HCT116 (cell line): Measurements from ENCODE around the gene CABLES1.

Experiments used
- EZH2 ChIP-seq: fragments of 200-600 bp; sonication (generic); IDR thresholded peaks from 2 replicates; pipeline ENCODE4 v1.6.1; 2017; ENCODE audit warnings: antibody characterized with exemption, mixed run types
- JUND ChIP-seq: IDR thresholded peaks from 2 replicates; pipeline ENCODE4 v1.6.1; 2012
- POLR2A ChIP-seq: IDR thresholded peaks from 2 replicates; pipeline ENCODE4 v1.7.0; 2011; ENCODE audit warnings: borderline replicate concordance; ENCODE audit not compliant: insufficient read depth, insufficient read length; ENCODE audit errors: extremely low read depth
- POLR2AphosphoS5 ChIP-seq: IDR thresholded peaks from 2 replicates; pipeline ENCODE4 v1.6.1; 2011; ENCODE audit warnings: mild to moderate bottlenecking, low read depth, low read length, moderate library complexity
- SIN3A ChIP-seq: IDR thresholded peaks from 2 replicates; pipeline ENCODE4 v1.6.1; 2012; ENCODE audit warnings: low read depth
- ZNF274 ChIP-seq: fragments of 200-500 bp; sonication (Bioruptor generic); IDR thresholded peaks from 2 replicates; pipeline ENCODE4 v1.6.1; 2014; ENCODE audit warnings: mild to moderate bottlenecking, low read depth, low read length, inconsistent platforms
- TF ChIP-seq, protein P1 (sequence below), 3 experiments: fragments of 200-600 bp in 1 of 3; sonication (generic) in 1 of 3; IDR thresholded peaks in 2 of 3; conservative IDR thresholded peaks in 1 of 3; 2 replicates each; pipeline ENCODE4 v1.5.1; 2012 to 2017; ENCODE audit warnings: low read depth in 2 of 3, low read length in 2 of 3, antibody characterized with exemption in 1 of 3, borderline replicate concordance in 1 of 3, control low read depth in 1 of 3, mild to moderate bottlenecking in 1 of 3, mixed read lengths in 1 of 3, mixed run types in 1 of 3, moderate library complexity in 1 of 3; ENCODE audit not compliant: insufficient read depth in 1 of 3
- TF ChIP-seq, protein P2 (sequence below): IDR thresholded peaks from 2 replicates; pipeline ENCODE4 v1.6.1; 2012

DNA sequence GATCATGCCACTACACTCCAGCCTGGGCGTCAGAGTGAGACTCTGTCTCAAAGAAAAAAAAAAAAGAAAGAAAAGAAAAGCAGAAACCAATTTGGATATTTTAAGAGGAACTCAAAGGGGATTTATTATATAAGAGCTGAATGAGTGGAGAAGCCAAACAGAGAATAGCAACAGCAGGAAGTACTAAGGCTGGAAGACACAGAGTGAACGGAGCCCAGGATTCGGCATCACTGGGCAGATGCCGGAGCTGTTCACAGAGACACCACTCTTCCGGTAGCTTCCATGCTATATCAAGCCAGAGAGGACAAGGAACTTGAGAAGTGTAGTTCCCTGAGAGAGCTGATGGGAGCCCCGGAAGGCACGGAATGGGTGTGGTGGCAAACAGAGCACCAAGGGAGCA, 47.0 kb upstream of the CABLES1 start:
- TF ChIP-seq, protein P1, sequence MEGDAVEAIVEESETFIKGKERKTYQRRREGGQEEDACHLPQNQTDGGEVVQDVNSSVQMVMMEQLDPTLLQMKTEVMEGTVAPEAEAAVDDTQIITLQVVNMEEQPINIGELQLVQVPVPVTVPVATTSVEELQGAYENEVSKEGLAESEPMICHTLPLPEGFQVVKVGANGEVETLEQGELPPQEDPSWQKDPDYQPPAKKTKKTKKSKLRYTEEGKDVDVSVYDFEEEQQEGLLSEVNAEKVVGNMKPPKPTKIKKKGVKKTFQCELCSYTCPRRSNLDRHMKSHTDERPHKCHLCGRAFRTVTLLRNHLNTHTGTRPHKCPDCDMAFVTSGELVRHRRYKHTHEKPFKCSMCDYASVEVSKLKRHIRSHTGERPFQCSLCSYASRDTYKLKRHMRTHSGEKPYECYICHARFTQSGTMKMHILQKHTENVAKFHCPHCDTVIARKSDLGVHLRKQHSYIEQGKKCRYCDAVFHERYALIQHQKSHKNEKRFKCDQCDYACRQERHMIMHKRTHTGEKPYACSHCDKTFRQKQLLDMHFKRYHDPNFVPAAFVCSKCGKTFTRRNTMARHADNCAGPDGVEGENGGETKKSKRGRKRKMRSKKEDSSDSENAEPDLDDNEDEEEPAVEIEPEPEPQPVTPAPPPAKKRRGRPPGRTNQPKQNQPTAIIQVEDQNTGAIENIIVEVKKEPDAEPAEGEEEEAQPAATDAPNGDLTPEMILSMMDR (IDR thresholded peaks at IDR 0.05 in 2 of 3, conservative IDR thresholded peaks at IDR 0.05 in 1 of 3; ENCODE audit: borderline replicate concordance in 1 of 3, insufficient read depth in 1 of 3, low read depth in 2 of 3, low read length in 2 of 3): no peak
- TF ChIP-seq, protein P2, sequence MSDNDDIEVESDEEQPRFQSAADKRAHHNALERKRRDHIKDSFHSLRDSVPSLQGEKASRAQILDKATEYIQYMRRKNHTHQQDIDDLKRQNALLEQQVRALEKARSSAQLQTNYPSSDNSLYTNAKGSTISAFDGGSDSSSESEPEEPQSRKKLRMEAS: no peak
- TF ChIP-seq JUND (no peak), ZNF274 (no peak), POLR2A (no peak), EZH2 (no peak), SIN3A (no peak), POLR2AphosphoS5 (no peak)
